NCI-H128 (cell line): ENCODE results near the gene LY9.

Experiments used
- DNase-seq: peaks from one replicate; lab custom pipeline; 2025; ENCODE audit not compliant: unreplicated experiment; lab: John Stamatoyannopoulos, UW

Gene LY9, protein sequence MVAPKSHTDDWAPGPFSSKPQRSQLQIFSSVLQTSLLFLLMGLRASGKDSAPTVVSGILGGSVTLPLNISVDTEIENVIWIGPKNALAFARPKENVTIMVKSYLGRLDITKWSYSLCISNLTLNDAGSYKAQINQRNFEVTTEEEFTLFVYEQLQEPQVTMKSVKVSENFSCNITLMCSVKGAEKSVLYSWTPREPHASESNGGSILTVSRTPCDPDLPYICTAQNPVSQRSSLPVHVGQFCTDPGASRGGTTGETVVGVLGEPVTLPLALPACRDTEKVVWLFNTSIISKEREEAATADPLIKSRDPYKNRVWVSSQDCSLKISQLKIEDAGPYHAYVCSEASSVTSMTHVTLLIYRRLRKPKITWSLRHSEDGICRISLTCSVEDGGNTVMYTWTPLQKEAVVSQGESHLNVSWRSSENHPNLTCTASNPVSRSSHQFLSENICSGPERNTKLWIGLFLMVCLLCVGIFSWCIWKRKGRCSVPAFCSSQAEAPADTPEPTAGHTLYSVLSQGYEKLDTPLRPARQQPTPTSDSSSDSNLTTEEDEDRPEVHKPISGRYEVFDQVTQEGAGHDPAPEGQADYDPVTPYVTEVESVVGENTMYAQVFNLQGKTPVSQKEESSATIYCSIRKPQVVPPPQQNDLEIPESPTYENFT

DNA sequence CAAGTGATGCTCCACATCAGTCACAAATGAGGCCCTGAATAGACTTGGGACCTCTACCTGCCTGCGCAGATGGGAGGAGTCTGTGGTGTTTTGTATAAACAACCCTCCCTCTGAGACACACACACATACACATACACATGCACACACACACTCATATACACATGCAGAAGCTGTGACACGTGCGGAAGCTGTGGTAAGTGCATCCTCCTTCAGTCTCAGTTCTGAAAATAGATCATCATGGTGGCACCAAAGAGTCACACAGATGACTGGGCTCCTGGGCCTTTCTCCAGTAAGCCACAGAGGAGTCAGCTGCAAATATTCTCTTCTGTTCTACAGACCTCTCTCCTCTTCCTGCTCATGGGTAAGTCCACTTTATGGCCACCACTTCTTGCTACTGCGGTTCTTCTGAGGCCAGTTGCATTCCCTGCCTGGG is at the start of gene LY9:
LY9 (plus strand) TSS at position 224 of the 433 bp plus-strand sequence; CDS start at position 238, 14 bp downstream.
- DNase-seq, result no peak

DNA sequence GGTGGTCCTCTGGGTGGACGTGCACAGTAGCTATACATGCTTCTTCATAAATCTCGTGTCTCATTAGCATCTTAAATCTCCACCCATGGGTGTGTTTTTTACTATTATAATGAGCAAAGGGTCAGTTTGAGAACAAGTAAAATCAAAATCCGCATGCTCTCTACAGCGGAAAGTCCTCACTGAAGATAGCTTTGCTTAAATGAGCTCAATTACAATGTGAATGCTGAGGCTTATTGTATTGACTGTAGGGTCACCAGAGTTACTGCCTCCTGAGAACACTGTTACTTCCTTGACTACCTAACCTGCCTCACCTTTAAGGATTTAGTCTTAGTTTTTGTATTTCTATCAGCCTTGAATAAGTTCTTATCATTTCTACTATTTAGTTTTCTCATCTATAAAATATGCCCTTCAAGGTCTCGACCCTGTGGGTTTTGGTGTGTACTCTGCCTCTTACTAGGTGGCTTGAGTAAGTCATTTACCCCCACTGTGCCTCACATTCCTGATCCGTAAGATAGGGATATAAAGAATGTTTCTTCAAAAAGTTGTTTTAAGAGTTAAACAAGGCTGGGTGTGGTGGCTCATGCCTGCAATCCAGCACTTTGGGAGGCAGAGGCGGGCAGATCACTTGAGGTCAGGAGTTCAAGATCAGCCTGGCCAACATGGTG is 49.0 kb upstream of the LY9 start:
- DNase-seq, result no peak

GRCh38 chr1:160747717-160748116 is 48.3 kb upstream of the LY9 start:
- no peak for DNase-seq

DNA sequence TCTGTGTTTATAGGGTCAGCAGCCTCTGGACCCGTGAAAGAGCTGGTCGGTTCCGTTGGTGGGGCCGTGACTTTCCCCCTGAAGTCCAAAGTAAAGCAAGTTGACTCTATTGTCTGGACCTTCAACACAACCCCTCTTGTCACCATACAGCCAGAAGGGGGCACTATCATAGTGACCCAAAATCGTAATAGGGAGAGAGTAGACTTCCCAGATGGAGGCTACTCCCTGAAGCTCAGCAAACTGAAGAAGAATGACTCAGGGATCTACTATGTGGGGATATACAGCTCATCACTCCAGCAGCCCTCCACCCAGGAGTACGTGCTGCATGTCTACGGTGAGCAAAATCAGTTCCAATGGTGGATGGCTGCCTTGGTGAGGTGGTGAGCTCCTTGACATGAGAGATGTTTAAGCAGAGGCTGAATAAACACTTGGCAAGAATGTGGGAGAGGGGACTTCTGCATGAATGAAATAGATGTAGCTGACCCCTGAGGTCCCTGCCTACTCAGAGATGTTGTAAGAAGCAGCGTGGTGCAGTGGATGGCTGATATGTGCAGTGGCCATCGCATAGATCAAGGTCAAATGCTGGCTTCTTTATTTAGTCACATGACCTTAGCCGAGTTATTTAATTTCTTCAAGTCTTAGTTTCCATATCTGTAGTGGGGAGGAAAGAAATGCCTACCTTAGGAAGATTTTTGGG is 47.6 kb upstream of the LY9 start:
- no peak for DNase-seq

DNA sequence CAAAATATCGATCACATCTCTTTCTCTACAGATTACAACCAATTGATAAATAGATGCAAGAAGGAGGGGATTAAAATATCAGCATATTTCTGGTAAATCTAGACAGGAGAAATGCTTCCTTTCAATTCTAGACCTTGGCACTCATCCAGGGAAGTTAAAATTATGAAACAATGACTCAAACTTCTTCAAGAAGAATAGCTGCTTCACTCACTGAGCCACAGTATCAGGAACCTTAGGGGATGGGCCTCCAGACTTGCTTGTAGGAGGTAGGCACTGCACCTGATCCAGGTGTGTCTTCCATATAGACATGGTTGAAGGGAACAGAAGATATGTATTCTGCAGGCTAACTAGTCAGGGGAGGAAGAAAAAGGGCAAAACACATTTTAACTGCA is 47.1 kb upstream of the LY9 start:
- no peak for DNase-seq

- no peak for DNase-seq
Observed at GRCh38 chr1:160750608-160751007, 45.4 kb upstream of the LY9 start.

DNA sequence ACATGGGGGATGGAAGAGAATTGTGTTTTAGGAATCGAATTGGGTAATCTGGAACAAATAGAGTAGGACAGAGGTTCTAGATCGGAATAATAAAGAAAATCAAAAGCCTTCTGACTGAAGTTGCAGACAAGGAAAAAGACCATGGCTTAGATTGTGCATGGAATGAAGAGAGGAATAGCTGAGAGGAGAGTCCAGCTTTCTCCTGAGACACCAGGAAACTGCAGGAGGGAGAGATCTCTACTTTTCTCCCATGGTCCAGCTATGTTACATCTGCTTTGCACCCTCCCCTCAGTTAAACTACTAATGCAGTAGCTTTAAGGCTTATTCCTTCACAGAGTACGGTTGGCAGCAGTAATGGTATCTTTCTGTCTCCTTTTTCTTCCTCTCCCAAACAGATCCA is 43.6 kb upstream of the LY9 start:
- DNase-seq, result no peak

DNA sequence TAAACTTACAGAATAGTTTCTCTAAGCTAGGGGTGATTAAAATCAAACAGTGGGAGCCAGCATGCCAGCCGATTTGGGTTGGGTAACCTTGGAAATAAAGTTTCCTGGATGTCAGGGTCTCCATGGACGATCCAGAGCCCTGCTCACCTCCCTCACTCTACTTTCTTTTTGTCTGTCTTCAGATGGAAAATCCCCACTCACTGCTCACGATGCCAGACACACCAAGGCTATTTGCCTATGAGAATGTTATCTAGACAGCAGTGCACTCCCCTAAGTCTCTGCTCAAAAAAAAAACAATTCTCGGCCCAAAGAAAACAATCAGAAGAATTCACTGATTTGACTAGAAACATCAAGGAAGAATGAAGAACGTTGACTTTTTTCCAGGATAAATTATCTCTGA is 43.0 kb upstream of the LY9 start:
- no peak for DNase-seq

- DNase-seq, result no peak
Observed at GRCh38 chr1:160753594-160753993, 42.4 kb upstream of the LY9 start.

- DNase-seq, result no peak
Observed at GRCh38 chr1:160755461-160755860, 40.5 kb upstream of the LY9 start.

DNA sequence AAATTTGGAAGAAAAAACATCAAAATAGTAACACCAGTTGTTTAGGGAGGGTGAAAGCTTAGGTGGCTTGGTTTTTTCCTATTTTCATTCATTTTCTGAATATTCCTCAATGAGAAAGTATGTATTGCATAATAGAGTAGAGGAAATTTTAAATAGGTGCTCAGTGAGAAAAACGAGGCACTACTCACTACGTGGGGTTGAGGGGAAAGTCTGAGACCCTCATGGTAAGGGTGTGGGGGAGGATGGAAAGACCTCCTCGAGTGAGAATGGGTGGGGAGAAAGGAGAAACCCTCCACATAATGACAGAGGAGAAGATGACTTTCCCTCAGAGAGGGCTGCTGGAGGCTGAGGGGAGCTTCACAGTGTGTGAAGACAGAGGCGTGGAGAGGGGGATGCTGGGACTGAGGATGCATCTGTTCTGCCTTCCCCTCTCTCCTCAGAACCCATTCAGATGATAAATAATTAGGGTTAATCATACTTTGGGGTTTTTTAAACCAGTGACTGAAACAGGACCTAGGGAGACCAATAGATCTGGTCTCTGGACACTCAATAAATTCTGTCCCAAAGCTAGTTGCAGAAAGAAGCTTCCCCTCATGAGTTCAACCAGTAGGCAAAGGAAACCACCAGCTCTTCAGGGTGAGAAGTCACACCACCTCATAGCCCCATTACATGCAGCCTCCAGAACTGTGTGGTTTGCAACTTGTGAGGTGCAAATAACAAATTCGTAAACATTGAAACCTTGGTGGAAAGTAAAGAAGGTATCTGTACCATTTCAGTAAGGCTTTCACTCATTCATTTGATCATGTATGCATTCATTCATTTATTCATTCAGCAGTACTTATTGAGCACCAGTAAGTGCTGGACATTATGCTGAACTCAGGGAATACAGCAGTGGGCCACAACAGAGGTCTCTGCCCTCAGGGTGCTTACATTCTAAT is 39.8 kb upstream of the LY9 start:
- no peak for DNase-seq

DNA sequence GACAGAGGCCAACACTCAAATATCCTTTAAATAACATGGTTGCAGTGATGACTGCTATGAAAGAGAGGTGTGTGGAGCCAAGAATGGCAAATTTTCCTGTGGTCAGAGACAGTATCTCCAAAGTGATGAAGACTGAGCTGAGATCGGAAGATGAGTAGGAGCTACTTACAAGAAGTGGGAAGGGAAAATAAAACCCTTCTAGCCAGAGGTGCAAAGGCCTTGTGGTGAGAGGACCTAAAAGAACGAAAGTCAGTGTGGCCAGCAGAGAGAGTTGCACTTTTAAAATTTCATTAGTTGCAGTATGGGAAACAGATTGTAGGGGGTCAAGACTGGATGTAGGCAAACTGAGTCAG is 39.1 kb upstream of the LY9 start:
- no peak for DNase-seq

- DNase-seq, result no peak
Observed at GRCh38 chr1:160758521-160758920, 37.5 kb upstream of the LY9 start.

- DNase-seq, result no peak
Observed at GRCh38 chr1:160759740-160760139, 36.2 kb upstream of the LY9 start.

DNA sequence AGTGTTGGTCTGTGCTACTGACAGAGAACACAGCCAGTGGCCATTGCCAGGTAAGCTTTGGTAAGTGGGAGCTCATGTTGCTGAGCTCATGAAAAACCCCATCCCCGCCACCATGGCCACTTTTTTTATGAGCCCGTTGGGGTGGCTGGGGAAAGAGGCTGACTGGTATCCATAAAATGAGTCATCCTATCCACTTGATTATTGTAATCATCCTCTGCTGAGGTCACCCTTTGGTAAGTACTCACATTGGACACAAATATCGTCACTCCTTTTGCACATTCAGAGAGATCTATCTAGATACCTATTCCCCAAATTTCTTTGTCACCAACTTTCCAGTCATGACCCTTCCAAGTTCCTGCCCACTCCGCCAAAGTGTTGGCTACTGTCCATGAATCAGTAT is 34.9 kb upstream of the LY9 start:
- no peak for DNase-seq

- DNase-seq, result no peak
Observed at GRCh38 chr1:160761886-160762285, 34.1 kb upstream of the LY9 start.

DNA sequence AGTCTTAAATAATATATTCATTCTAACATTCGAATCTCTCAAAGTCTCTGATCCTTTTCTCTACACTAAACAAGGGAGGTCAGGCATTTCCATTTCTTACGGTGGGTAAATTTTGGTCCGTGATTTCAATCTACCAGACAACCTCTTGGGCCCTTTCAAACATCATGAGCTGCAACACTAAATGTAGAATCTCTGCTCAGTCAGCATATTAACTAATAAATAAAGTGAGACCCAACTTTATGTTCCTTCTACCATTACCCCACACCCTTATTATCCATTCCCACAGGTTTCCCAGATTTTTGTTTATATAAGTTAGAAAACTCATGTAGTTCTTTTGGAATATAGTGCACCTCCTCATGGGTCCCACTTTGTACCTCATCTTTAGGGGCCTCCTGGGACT is 32.0 kb upstream of the LY9 start:
- DNase-seq, result no peak

GRCh38 chr1:160767395-160768294 is 28.3 kb upstream of the LY9 start:
- DNase-seq, result no peak

DNA sequence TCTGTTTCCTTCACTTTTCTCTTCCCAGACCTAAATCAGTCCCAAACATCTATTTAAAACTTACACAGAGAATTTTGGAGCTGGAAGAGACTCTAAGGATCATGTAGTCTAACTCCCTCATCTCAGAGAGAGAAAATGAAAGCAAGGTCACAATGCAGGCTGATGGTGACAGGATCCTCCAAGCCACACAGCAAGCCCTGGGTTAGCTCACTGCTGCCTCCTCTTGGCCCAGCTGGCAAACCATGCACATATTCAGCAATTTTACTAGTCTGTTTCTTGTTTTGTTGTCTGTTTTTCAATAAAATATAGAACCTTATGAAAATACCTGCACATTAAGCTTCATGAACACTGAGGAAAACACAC is 27.7 kb upstream of the LY9 start:
- no peak for DNase-seq

DNA sequence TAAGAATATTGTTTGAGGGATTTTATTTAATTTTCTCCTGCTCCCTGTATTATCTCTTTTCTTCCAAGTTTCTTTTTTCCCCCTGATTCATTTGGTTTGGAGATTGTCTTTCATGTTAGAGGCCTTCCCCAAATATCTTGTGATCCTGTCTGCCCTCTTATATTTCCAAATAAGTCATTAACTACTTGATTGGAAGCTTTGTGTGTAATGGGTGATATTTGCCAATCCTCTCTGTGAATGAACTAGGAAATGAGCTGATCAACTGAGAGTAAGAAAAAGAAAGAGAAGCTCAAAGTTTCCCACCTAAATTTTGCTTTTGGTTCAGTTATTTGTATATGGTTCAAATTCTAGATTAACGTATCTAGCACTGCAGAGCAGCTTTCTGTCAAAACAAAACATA is 23.6 kb upstream of the LY9 start:
- DNase-seq, result no peak
